HG03039 (cell line): ENCODE measurements around the gene CCDC86.

Experiments used
- ATAC-seq: cut with Tn5 transposase; IDR thresholded peaks from one replicate; pipeline ENCODE4 v1.9.1; 2021; ENCODE audit warnings: mild to moderate bottlenecking, moderate library complexity; ENCODE audit not compliant: unreplicated experiment

CCDC86 gene

GRCh38 chr11:60852117-60852981 lies 10.4 kb downstream of the CCDC86 start:
- no peak for ATAC-seq

DNA sequence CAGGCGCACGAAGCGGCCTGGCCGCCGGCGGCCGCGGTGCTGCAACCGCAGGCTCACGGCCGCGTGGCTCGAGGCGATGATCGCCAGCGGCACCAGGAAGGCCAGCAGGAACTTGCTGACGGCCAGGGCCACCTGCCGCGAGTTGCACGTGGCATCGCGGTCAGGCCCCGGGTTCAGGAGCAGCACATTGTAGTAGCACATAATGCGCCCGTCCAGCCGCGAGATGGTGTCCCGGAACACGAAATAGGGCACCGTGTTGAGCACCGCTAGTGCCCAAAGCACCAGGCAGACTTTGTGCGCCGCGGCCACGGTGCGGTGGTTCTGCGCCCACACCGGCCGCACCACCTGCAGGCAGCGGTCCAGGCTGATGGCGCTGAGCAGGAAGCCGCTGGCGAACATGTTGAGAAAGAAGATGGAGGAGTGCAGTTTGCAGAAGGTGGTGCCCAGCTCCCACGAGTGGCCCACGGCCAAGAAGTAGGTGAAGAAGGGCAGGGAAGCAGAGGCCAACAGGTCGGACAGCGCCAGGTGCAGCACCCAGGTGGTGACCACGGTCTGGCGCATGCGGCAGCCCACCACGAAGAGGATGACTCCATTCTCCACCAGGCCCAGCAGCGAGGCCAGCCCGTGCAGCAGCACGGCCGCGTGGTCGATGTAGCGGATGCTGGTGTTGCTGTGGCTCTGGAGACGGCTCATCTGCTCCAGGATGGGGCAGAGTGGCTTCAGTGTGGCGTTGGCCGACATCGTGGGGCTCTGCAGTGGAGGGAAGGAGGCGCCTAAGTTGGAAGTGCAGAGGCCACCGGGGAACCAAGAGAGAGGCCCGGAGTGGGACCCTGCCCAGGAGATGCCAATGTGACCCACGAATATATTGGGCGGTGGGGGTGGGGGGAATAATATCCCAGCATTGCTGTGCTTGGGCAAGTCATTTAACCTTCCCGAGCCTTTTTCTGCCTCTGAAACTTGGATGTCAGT lies 11.4 kb downstream of the CCDC86 start:
- no peak for ATAC-seq

DNA sequence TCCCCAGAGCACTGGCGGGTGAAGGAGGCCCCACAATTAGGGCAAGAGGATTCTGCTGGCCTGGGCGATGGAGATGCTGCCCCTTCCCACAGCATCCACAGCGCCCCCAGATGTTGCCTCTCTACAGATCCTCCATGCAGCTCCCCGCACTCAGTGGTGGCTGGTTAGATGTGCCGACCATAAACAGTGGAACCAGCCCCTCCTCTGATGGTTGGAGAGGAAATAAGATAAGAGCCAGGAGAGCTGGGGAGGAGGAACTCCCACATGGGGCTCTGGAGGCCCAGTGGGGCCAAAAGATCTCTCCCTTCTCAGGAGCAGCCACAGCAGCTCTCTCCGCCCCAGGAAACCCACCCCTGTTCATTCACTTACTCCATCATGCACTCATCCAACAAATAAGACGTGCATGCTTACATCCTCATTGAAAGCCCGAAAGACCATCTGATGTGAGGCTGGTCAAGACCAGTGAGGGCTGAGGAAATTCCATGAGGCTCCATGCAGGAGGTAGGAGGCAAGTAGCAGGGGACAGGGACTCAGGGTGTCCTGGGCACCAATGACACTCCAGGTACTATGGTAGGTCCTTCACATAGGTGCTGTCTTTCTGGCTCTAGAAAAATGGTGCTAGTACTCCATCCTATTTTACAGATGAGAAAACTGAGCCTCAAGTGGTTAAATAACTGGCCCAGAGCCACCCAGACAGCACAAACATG lies 12.4 kb downstream of the CCDC86 start:
- no peak for ATAC-seq

GRCh38 chr11:60854847-60855725 lies 13.2 kb downstream of the CCDC86 start:
- no peak for ATAC-seq

GRCh38 chr11:60855726-60856633 lies 14.1 kb downstream of the CCDC86 start, which contains the start of gene PTGDR2:
TSS of gene PTGDR2 (minus strand) at chr11:60855950. CDS start at chr11:60853722, 2,228 bp downstream.
- no peak for ATAC-seq

GRCh38 chr11:60857378-60858232 lies 15.7 kb downstream of the CCDC86 start:
- no peak for ATAC-seq

DNA sequence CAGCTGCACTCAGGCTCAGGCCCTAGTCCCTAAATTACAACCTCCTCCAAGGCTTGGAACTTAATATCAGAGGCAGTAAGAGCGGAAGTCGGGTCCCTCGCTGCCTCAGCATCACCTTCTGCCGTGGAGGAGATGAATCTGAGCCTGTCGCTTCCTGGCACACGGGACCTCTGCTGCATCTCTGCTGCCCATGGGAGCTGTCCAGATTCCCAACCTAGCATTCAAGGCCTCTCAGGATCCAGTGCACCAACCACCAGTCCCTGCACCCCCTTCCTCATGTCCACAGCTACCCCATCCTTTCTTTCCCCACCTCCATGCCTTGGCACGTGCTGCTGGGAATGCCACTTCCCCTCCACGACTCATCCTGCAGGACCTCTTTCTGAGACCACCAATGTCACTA lies 16.3 kb downstream of the CCDC86 start:
- no peak for ATAC-seq

DNA sequence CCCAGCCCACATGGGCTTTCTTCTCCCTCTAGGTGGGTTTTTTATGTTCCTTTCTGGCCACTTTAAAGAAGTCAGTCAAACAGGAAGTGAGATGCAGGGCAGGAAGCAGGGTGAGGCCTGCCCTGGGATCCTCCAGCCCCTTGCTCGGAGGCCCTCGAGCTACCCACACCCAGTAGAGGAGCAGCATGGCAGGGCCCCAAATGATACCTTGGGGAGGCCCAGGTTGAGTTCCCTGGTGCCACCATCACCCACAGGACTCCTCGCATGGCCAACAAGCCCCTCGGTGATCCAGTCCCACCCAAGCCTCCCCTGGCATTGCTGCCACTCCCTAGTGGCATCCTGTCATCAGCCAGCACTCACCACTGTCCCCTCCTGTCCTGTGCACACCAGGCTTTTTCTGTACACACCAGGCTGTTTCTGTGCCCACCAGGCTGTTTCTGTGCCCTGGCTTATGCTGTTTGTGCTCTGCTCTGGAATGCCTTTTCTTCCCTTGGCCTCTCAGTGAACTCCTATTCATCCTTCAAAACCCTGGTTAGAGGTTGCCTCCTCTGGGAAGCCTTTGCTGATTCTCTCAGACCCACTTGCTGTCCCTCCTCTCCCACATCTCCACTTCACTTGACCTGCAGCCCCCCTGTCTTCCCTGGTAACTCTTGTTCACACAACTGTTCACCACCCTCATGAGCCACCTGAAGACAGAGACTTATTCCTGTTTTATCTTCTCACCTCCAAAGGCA lies 17.0 kb downstream of the CCDC86 start:
- no peak for ATAC-seq

DNA sequence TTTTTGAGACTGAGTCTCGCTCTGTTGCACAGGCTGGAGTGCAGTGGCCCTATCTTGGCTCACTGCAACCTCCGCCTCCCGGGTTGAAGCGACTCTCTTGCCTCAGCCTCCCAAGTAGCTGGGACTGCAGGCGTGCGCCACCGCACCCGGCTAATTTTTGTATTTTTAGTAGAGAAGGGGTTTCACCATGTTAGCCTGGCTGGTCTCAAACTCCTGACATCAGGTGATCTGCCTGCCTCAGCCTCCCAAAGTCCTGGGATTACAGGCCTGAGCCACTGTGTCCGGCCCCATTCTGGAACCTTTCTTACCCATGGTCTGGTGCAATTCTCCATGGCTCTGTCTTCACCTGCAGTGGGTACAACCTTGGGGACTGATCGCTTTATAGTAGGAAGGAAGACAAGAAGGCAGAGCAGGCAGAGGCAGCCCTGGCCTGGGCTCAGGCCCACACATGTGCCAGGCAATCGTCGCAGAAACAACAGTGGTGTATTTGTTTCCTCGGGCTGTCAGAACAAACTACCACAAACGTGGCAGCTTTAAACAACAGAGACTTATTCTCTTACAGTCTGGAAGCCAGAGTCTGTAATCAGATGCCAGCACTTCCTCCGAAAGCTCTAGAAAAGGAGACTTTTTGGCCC lies 17.8 kb downstream of the CCDC86 start:
- no peak for ATAC-seq

- no peak for ATAC-seq
Measured at GRCh38 chr11:60860943-60861342, 19.0 kb downstream of the CCDC86 start.

- no peak for ATAC-seq
Measured at GRCh38 chr11:60862171-60862570, 20.3 kb downstream of the CCDC86 start.

GRCh38 chr11:60863550-60864521 lies 21.9 kb downstream of the CCDC86 start:
- ATAC-seq = no peak

DNA sequence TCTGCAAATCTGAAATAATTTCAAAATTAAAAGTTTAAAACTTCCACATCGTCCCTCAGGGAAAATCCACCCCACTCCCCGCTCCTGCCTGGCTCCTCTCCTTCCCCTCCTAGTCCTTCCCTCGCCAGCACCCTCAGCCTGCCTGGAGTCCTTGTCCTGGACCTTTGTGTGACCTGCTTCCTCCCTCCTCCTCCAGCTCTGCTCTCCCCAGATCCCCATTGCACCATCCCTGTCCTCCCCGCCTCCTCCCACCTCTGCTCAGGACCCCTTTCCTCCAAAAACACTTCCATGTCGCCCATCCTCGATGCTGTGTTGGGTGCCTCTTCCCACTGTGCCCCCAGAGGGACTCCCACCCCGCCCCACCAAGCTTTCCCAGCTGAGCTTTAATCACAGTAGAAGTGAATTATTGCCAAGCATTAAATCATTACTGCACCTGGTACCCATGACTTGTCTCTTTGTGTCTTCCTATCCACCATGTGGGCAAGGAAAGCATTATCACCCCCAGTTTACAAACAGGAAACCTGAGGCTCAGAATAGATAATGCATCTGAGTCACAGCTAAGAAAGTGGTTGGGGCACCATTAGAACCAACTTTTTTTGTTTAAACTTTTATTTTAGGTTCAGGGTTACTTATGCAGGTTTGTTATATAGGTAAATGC lies 23.1 kb downstream of the CCDC86 start:
- no peak for ATAC-seq

GRCh38 chr11:60866911-60867870 lies 25.3 kb downstream of the CCDC86 start, which contains the start of gene ZP1:
TSS of gene ZP1 (plus strand) at chr11:60867542. CDS start at chr11:60867562, 20 bp downstream.
- ATAC-seq = no peak
